ENCODE results near the gene CDO1.
"Not testable (repeated sequence)": the region's sequence is repeated elsewhere in the genome, so short reads cannot be mapped to it uniquely, and the experiment has no call there.

DNA sequence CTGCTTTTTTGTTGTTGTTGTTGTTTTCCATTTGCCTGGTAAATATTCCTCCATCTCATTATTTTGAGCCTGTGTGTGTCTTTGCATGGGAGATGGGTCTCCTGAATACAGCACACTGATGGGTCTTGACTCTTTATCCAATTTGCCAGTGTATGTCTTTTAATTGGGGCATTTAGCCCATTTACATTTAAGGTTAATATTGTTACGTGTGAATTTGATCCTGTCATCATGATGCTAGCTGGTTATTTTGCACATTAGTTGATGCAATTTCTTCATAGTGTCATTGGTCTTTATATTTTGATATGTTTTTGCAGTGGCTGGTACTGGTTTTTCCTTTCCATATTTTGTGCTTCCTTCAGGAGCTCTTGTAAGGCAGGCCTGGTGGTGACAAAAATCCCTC, 8.5 kb upstream of the CDO1 start:
- TF ChIP-seq CTCF (conservative IDR thresholded peaks at IDR 0.05; ENCODE audit: low read length); EZH2phosphoT487 (IDR thresholded peaks at IDR 0.05; ENCODE audit: borderline replicate concordance, low read depth, low read length): not testable (repeated sequence)

Data from OCI-LY7 (cell line).